Stomach (tissue), 4 donors: ENCODE results near the gene SULT1A1.

Experiments
- CTCF ChIP-seq, 7 experiments: fragments of 450-650 bp in 4 of 7; fragments of 200-600 bp in 3 of 7; sonication (generic) in 3 of 7; IDR thresholded peaks; one replicate each; pipeline ENCODE4 v1.5.1; 2016 to 2019; ENCODE audit warnings: antibody characterized with exemption in 7 of 7, control low read depth in 2 of 7, mild to moderate bottlenecking in 1 of 7
- POLR2A ChIP-seq, 4 donors: fragments of 450-650 bp; IDR thresholded peaks; one replicate each; pipeline ENCODE4 v1.6.1; 2016; ENCODE audit warnings: antibody characterized with exemption in 4 of 4, control low read depth in 2 of 4, mild to moderate bottlenecking in 1 of 4, moderate library complexity in 1 of 4
- POLR2AphosphoS5 ChIP-seq, 3 donors: sonication (generic); formaldehyde crosslinking; IDR thresholded peaks; one replicate each; pipeline ENCODE4 v1.6.1; 2016; ENCODE audit warnings: antibody characterized with exemption in 3 of 3

- no peak for TF ChIP-seq CTCF (IDR thresholded peaks at IDR 0.05)
- TF ChIP-seq POLR2AphosphoS5 (IDR thresholded peaks at IDR 0.05): no peak
- TF ChIP-seq POLR2A (IDR thresholded peaks at IDR 0.05): no peak
Observed at GRCh38 chr16:28589069-28589468, 20.8 kb downstream of the SULT1A1 start.
